Adrenal gland (tissue), 12 donors: ENCODE measurements around the gene PHC2. TPM values are rescaled to one million over a fixed set of nuclear protein-coding genes. Genes with fewer than 3 reads are reported as not detected.

Experiments
- DNase-seq, 7 donors: peaks; one replicate each; pipeline ENCODE4 v3.0.0-alpha.2; 2019 to 2020
- H3K27ac ChIP-seq, 5 donors: fragments of 200-600 bp; sonication (generic) in 4 of 5; 1 replicate in 3 of 5; 2 replicates in 2 of 5; pipeline versions ENCODE4 v1.5.1 to v1.8.0; 2016 to 2020; ENCODE audit warnings: mild to moderate bottlenecking in 1 of 5
- H3K27me3 ChIP-seq: fragments of 200-600 bp; 2 replicates; pipeline ENCODE4 v1.8.0; 2021
- H3K36me3 ChIP-seq, 2 donors: fragments of 200-600 bp; replicated peaks in 1 of 2; 1 replicate in 1 of 2; 2 replicates in 1 of 2; pipeline versions ENCODE4 v1.5.1 to v1.8.0; 2018 to 2022
- H3K4me1 ChIP-seq, 2 donors: fragments of 200-600 bp; replicated peaks in 1 of 2; 1 replicate in 1 of 2; 2 replicates in 1 of 2; pipeline versions ENCODE4 v1.5.1 to v1.8.0; 2018 to 2021
- H3K4me3 ChIP-seq, 4 donors: fragments of 200-600 bp; sonication (generic) in 3 of 4; one replicate each; pipeline ENCODE4 v1.5.1; 2016 to 2018
- H3K9me3 ChIP-seq, 3 donors: fragments of 200-600 bp; sonication (generic) in 1 of 3; replicated peaks in 1 of 3; 1 replicate in 2 of 3; 2 replicates in 1 of 3; pipeline versions ENCODE4 v1.5.1 to v1.8.0; 2016 to 2021
- CTCF ChIP-seq, 6 experiments: fragments of 450-650 bp in 4 of 6; fragments of 200-600 bp in 2 of 6; sonication (generic) in 1 of 6; IDR thresholded peaks; 1 replicate in 5 of 6; 2 replicates in 1 of 6; pipeline versions ENCODE4 v1.5.1 to v1.8.0; 2016 to 2021; ENCODE audit warnings: antibody characterized with exemption in 6 of 6, mild to moderate bottlenecking in 2 of 6, moderate library complexity in 1 of 6
- POLR2A ChIP-seq, 2 donors: fragments of 450-650 bp; IDR thresholded peaks; one replicate each; pipeline ENCODE4 v1.6.1; 2017; ENCODE audit warnings: antibody characterized with exemption in 2 of 2, mild to moderate bottlenecking in 2 of 2, moderate library complexity in 1 of 2
- WGBS, 4 donors: extraction: QIAGEN DNeasy Blood & Tissue Kit in 2 of 4; methylation state at CpG; one replicate each; pipeline versions ENCODE4 v1.1.5 to v1.1.7; 2013 to 2017; 5-methylcytosine and 5-hydroxymethylcytosine counted together
- intact Hi-C, 2 donors: fragments of 100-400 bp; cut with DNase I; formaldehyde crosslinking; loops; one replicate each; pipeline versions ENCODE4 v1.14.1 to v1.15.0; 2022 to 2023
- polyA plus RNA-seq, 3 donors: library from polyadenylated mRNA; stranded (reverse); fragments of 200-250 nt in 2 of 3; fragments of 350-450 nt in 1 of 3; fragmentation: Illumina TruSeq in 1 of 3; extraction: RNeasy Lipid Tissue Mini Kit (QIAGEN cat#74804) in 1 of 3; gene quantifications; one replicate each; pipeline ENCODE4 v1.2.3, GENCODE V29; 2013 to 2014
- total RNA-seq, 9 donors: library from RNA; depleted of rRNA in 4 of 9; stranded (reverse); fragments of >200 nt in 4 of 9; fragments of 120-200 nt in 1 of 9; fragmentation: NEBNext Ultra II Directional in 1 of 9; extraction: Animal tissue kit (Norgen Biotek cat#: 25700) in 1 of 9; gene quantifications; one replicate each; pipeline versions ENCODE4 v1.1.0 to v1.2.4, GENCODE V29; 2013 to 2023
- donor health status: healthy with polysubstance abuse.
- donor health status: Bipolar disorder and iron deficiency.
- donor health status: DM: yes; HTN: yes; CAD: no.
- donor health status: DM: no; HTN: no; CAD: no.
- donor health status: DM: no; HTN: no; CAD: no.
- donor health status: DM: yes; HTN: yes; CAD: no.

PHC2 gene
- total and polyA plus RNA-seq, 12 donors = 24.9 to 164 (median 112) TPM

- peak in 1 of 7 donors; percentile 41 for DNase-seq
- intact Hi-C loops = no loop called here
- no peak overlapping the region for H3K27ac ChIP-seq
- WGBS, 4 donors = 66 to 78% (median 72%) methylated on average over 2 of the region's 2 CpGs
- H3K27me3 ChIP-seq = no peaks in the 10 kb centered on the region
- TF ChIP-seq POLR2A (IDR thresholded peaks at IDR 0.05) = no peak
- TF ChIP-seq CTCF (IDR thresholded peaks at IDR 0.05) = no peak
- peaks cover 16 to 60% of the 10 kb centered on the region in 2 donors for H3K4me1 ChIP-seq
- no peaks in the 10 kb centered on the region for H3K36me3 ChIP-seq
- H3K9me3 ChIP-seq = no peaks in the 10 kb centered on the region
- H3K4me3 ChIP-seq = no peak overlapping the region
Measured at GRCh38 chr1:33390542-33390941, 40.4 kb downstream of the PHC2 start.

GRCh38 chr1:33388805-33389771, 41.8 kb downstream of the PHC2 start:
- no peak overlapping the region for H3K4me3 ChIP-seq
- TF ChIP-seq POLR2A (IDR thresholded peaks at IDR 0.05) = no peak
- TF ChIP-seq CTCF (IDR thresholded peaks at IDR 0.05) = no peak
- H3K4me1 ChIP-seq = peaks cover 23 to 65% of the 10 kb centered on the region in 2 donors
- peak in 3 of 7 donors; percentile 10 to 63 (median 30) for DNase-seq
- WGBS, 4 donors = 72 to 78% (median 75%) methylated on average over 9 of the region's 9 CpGs
- H3K9me3 ChIP-seq = no peaks in the 10 kb centered on the region
- intact Hi-C loops = no loop called here
- no peaks in the 10 kb centered on the region for H3K27me3 ChIP-seq
- no peaks in the 10 kb centered on the region for H3K36me3 ChIP-seq
- H3K27ac ChIP-seq = peak overlapping the region in 3 of 5 donors; percentile 0 to 43 (median 38)

- DNase-seq = peak in 5 of 7 donors; percentile 16 to 55 (median 23)
- H3K9me3 ChIP-seq = no peaks in the 10 kb centered on the region
- no peaks in the 10 kb centered on the region for H3K36me3 ChIP-seq
- peaks cover 28 to 72% of the 10 kb centered on the region in 2 donors for H3K4me1 ChIP-seq
- no peak for TF ChIP-seq CTCF (IDR thresholded peaks at IDR 0.05)
- TF ChIP-seq POLR2A (IDR thresholded peaks at IDR 0.05) = no peak
- intact Hi-C loops = no loop called here
- no peak overlapping the region for H3K4me3 ChIP-seq
- peak overlapping the region in 2 of 5 donors; percentile 49 to 68 for H3K27ac ChIP-seq
- H3K27me3 ChIP-seq = no peaks in the 10 kb centered on the region
- 63 to 83% (median 81%) methylated on average over 5 of the region's 5 CpGs for WGBS, 4 donors
Measured at GRCh38 chr1:33387625-33388024, 43.3 kb downstream of the PHC2 start.

GRCh38 chr1:33385251-33385650, 45.6 kb downstream of the PHC2 start:
- Histone ChIP-seq H3K36me3 (no peaks in the 10 kb centered on the region), H3K4me1 (peaks cover 35 to 73% of the 10 kb centered on the region in 2 donors), H3K27me3 (no peaks in the 10 kb centered on the region), H3K4me3 (no peak overlapping the region), H3K27ac (peak overlapping the region in 2 of 5 donors; percentile 56 to 67), H3K9me3 (no peaks in the 10 kb centered on the region)
- WGBS, 4 donors = 92 to 99% (median 94%) methylated on average over 6 of the region's 6 CpGs
- intact Hi-C loops = no loop called here
- TF ChIP-seq CTCF (IDR thresholded peaks at IDR 0.05) (no peak), POLR2A (IDR thresholded peaks at IDR 0.05) (no peak)
- no peak for DNase-seq
